OCI-LY3 (cell line): ENCODE measurements around the gene CNOT10.

ENCODE experiments used
- CTCF ChIP-seq: fragments of 200-600, 300-600 bp; sonication (generic); IDR thresholded peaks from 2 replicates; pipeline ENCODE4 v1.5.1; 2014; ENCODE audit warnings: antibody characterized with exemption, low read length, low read depth
- EZH2phosphoT487 ChIP-seq: fragments of 200-600 bp; shearing (Covaris generic); IDR thresholded peaks from 2 replicates; pipeline ENCODE4 v1.6.1; 2018; ENCODE audit warnings: antibody characterized with exemption, mixed run types, low read depth

GRCh38 chr3:32820430-32820829, 135.4 kb downstream of the CNOT10 start:
- TF ChIP-seq CTCF (no peak), EZH2phosphoT487 (no peak)
